Lower leg skin (tissue), 3 donors: Measurements from ENCODE around the gene C1orf185.

Experiments used
- CTCF ChIP-seq, 3 donors: fragments of 450-650 bp; IDR thresholded peaks; one replicate each; pipeline ENCODE4 v1.5.1; 2016; ENCODE audit warnings: antibody characterized with exemption in 3 of 3, mild to moderate bottlenecking in 3 of 3, moderate library complexity in 2 of 3
- POLR2A ChIP-seq, 2 donors: fragments of 450-650 bp; IDR thresholded peaks; one replicate each; pipeline ENCODE4 v1.6.1; 2016 to 2017; ENCODE audit warnings: antibody characterized with exemption in 2 of 2, mild to moderate bottlenecking in 1 of 2, moderate library complexity in 1 of 2

GRCh38 chr1:51154776-51155175 is 52.7 kb downstream of the C1orf185 start:
- TF ChIP-seq CTCF (IDR thresholded peaks at IDR 0.05) (no peak), POLR2A (IDR thresholded peaks at IDR 0.05) (no peak)
